ENCODE measurements around the gene SLC15A3.
"Not testable (repeated sequence)": the region's sequence is repeated elsewhere in the genome, so short reads cannot be mapped to it uniquely, and the experiment has no call there.

SLC15A3 gene

DNA sequence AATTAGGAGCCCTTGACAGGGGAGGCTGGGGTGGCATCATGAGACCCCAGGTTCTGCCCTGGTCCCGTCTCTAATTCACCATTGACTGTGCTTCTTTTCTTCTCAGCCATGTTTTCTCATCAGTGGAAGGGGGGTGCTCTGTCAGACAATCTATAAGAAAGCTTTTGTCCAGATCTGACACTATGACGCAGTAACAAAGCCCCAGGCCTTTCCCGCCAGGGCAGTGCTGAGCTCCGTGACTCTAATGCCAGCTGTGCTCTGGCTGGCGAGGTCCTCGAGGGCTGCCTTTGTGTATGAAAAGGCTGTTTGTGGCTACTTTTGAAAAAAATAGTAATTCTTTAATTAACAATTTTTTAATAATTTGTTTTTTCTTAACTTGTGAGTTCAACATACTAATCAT lies 22.8 kb upstream of the SLC15A3 start:
- no peak for DNase-seq (ENCODE audit: low read depth)

DNA sequence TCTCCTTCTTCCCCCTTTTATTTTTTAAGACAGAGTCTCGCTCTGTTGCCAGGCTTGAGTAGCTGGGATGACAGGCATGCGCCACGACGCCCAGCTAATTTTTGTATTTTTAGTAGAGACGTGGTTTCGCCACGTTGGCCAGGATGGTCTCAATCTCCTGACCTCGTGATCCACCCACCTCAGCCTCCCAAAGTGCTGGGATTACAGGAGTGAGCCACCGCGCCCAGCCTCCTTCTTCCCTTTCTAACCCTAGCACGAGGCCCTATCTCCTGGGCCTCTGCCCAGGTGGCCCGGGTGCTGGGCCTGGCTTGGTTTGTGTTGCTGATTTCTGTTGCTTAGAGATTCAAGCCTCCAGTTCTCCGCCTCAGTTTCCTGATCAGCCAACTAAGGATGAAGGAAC lies 22.3 kb upstream of the SLC15A3 start:
- DNase-seq (ENCODE audit: low read depth) = not testable (repeated sequence)

DNA sequence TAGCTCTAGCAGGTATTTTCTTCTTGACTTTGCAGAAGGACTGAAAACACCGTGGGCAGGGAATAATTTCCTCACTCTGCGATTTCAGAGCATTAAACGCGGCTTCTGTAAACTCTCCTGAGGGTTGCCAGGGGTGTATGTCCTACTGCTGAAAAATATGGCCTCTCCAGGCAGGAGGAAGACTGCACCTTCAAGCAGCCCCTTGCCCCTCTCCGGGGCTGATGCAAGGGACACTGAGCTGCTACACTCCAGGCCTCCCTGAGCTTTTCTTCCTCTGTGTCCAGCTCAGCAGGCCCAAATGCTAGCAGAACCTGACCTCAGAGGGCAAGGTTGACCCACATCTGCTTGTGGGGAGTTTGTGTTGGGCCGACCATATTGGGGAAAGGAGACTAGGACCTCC lies 21.7 kb upstream of the SLC15A3 start:
- DNase-seq (ENCODE audit: low read depth) = no peak

DNA sequence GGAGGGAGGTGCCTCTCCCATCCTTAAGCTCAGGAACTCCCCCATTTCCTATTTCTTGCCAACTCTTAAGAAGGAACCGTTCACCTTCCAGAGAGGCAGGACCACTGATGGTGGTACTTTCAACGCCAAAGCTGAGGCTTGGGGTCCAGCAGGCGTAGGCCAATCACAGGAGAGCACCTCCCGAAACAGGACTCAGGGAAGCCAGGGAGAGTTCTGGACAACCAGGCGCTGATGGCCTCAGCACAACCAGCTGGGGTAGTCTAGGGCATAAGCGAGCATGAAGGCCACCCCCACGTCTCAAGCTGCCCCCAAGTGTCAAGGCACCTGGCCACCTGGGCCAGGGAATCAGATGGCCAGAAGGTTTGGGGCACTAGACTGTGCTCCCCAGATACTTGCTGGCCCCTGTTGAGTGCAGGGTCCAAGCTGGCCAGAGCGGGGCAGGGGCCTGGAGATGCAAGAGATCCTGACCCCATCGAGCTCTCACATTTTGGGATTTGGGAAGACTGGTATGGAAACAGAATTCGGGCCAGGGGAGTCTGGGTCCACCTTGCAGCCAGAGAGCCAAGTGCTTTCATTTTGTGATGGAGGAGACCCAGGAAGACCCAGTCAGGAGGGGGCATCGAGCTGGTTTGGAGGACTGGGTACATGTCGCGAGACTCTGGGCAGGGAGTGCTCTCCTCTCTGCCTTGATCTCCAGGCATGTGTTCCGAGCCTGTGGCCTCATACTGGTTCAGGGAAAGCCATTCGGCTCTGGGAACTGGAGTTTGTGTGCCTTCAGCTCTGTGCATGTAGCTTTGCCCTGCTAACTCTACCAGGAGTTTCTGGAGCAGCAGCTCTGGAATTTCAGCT lies 20.4 kb upstream of the SLC15A3 start:
- DNase-seq (ENCODE audit: low read depth) = no peak

DNA sequence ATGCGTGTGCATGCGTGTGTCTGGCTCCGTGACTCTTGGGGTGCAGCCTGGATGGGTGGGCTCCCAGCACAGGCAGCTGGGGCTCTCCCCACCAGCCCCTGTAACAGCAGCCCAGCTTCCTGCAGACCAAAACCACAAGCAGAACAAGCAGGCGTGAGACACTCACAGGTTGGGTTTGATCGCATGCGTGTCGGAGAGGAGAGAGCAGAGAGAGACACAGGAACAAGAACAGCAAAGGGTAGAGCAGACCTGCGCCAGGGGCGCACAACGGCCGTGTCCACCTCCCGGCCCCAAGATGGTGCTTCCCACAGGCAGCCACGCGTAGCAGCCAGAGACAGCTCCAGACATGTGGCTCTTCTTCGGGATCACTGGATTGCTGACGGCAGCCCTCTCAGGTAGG lies 19.5 kb upstream of the SLC15A3 start, which contains the start of gene CD6:
Gene CD6, plus strand, starts transcription at position 161 of the 400 bp plus-strand sequence. Its CDS starts 186 bp downstream, at position 347.
- peak; percentile 56 for DNase-seq (ENCODE audit: low read depth)

DNA sequence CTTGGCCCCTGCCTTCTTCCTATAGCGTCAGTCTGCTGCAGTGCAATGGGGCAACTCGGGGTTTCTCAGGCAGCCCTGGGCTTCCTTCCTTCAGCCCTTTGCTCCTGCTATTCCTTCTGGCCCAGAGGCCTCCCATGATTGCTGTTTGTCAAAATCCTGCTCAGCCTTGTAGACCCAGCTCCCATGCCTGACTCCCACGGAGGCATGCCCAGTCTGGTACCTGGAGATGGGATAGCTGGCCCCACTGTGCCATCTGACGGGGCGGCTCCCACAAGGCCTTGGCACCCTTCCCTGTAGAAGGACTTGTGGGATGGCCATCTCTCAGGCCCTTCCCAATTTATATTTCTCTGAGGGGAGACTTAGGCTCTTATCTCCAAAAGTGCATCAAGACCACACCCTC lies 18.9 kb upstream of the SLC15A3 start:
- DNase-seq (ENCODE audit: low read depth) = no peak

DNA sequence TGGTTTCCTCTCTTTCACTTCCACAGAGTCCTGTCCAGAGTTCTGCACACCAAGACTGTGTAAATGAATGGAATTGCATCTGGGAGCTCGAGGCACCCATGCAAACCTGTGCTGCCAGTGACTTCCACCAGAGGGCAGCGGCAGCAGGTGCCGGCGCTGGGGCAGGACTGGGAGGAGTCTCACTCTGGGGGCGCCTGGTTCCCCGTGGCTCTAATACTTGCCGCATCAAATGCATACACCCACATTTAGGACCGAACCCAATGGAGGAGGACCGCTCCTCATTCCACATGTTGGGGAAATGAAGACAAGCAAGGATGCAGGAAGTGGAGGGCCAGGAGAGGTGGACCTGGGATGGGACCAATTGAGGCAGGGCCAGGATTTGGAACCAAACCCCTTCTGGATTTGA lies 18.4 kb upstream of the SLC15A3 start:
- peak; percentile 78 for DNase-seq (ENCODE audit: low read depth)

DNA sequence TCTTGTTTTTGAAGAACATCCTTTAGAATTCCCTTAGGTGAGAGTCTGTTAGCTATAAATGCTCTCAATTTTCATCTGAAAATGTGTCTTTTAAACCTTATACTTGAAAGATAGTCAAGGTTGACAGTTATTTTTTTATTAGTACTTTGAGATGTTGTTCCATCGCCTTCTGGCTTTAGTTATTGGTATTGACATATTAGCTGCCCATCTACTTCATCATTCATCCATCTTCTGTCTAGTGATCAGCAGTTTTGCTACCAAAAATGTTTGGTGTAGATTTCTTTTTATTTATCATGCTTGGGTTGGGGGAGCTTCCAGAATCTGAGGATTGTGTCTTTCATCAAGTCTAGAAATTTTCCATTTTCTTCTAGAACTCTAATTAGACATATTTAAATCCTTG lies 16.2 kb upstream of the SLC15A3 start:
- no peak for DNase-seq (ENCODE audit: low read depth)

DNA sequence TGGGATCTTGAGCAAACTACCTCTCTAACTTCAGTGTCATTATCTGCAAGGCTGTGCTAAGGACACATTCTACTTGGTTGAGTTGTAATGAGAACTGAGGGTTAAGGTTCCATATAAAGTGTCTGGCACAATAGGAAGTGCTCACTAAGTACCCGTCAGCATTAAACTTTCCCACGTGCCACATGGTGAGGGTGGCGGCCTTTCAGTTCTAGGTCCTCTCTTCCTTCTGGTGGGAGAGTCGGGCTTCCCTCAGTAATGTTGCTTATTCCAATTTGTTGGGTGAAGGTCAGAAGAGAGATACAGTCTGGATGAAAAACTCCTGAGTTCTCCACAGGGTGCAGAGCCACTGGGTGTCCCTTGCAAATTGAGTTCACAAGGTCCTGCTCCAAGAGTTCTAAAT lies 14.9 kb upstream of the SLC15A3 start:
- no peak for DNase-seq (ENCODE audit: low read depth)

DNA sequence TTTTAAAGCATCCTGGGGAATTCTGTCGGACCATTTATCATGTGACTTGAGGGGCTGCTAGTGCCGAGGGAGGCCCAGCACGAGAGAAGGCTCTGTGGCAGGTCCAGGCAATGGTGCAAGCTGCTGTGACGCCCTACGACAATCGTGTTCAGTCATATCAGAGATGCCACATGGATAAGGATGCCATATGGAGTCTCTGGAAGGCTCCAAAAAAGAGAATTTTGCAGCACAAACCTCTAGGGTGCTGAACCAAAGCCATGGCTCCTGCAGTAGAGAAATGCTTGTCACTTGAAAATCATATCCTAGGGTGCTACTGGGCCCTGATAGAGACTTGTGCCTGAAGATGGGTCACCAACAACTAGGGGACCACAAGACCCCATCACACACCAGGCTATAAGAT lies 12.8 kb upstream of the SLC15A3 start:
- DNase-seq (ENCODE audit: low read depth) = no peak

DNA sequence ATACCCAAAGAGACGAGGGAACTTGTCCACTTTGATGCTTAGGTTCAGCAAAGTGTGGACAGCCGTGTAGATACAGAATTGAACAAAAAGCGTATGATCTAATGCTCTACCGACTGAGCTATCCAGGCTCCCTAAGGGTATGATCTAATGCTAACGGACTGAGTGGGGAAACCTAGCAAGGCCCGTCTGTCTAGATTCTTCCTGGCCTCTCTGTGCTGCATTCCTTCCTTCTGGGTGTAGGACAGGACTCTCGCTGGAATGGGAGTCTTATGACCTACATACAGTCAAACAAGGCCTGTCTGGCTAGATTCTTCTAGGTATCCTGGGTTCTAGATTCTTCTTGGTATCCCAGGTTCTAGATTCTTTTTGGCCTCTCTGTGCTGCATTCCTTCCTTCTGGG lies 8.4 kb upstream of the SLC15A3 start:
- no peak for DNase-seq (ENCODE audit: low read depth)

DNA sequence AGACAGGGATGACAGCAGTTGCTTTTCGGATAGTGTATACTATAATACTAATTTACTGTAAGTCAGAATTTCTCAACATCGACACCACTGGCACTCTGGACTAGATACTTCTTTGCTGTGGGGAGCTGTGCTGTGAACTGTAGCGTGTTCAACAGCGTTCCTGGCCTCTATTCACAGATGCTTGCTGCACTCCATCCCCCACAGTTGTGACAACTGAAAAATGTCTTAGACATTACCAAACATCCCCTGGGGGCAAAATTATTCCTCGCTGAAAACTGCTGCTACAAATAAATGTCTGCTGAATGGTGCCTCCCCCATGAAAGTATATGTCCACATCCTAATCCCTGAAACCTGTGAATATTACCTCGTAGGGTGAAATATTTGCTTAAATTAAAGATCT lies 7.5 kb upstream of the SLC15A3 start:
- no peak for DNase-seq (ENCODE audit: low read depth)

DNA sequence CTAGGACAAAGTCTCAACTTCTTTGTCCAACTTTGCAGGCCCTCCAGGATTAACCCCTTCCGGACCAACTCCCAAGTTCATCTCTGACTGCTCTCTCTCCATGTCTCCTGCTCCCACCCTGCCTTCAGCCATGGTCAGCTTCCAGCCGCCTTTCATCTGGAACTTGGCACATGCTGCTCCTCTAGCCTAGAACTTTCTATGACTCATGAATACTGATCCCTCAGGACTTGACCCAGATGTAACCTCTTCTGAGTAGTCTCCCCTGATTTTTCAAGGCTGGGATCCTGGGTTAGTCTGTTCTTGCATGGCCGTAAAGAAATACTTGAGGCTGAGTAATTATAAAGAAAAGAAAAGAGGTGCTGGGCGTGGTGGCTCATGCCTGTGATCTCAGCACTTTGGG lies 5.2 kb upstream of the SLC15A3 start:
- DNase-seq (ENCODE audit: low read depth) = no peak

DNA sequence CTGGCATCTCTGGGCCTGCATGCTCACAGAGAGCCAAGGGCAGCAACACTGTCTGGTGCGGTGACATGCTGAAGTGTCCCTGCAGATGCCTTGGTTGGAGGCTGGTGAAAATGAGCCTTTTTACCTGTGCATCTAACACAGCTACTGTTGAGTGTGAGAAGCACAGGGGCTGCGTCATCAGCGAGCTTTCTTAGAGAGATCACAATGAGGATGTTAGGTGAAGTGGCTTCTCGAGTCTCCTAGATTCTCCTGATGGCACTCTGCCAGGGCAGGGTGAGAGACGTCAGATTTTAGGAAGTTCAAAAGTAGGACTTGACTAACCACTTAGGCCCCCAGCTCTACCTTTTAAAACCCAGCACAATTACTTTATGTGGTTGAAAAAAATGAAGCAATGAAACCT lies 3.6 kb upstream of the SLC15A3 start:
- no peak for DNase-seq (ENCODE audit: low read depth)

DNA sequence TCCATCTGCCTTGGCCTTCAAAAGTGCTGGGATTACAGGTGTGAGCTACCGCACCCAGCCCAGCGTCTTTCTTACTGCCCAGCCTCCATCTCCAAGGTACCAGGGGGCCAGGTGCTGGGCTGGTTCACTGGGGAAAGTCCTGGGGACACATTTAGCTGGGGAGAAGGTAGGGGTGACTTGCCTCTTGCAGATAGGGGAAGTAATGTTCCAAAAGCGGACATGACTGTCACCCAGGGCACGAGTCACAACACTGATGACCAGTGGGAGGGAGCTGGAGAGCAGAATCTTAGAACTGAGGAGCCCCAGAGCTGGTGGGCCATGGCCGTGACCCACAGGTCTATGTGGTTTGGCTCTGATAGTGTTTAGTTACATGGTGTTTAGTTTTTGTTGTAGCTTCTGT lies 2.4 kb upstream of the SLC15A3 start:
- no peak for DNase-seq (ENCODE audit: low read depth)

DNA sequence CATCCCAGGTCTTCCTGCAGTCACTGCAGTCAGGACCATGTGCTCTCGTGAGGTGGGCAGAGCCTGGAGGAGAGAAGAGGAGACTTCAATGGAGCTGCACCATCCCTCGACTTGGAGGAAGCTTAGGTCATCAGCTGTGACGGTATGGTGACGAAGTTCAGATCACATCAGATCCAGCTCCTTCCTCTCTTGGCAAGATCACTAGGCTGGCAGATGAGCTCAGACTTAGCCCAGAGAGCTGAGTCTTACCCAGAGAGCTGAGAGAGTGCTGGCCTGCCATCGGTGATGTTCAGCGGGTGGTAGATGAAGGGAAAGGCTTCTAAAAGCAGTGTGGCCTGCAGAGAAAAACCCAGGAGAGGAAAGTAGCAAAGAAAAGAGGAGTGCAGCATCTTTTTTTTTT lies 1.8 kb upstream of the SLC15A3 start:
- no peak for DNase-seq (ENCODE audit: low read depth)

DNA sequence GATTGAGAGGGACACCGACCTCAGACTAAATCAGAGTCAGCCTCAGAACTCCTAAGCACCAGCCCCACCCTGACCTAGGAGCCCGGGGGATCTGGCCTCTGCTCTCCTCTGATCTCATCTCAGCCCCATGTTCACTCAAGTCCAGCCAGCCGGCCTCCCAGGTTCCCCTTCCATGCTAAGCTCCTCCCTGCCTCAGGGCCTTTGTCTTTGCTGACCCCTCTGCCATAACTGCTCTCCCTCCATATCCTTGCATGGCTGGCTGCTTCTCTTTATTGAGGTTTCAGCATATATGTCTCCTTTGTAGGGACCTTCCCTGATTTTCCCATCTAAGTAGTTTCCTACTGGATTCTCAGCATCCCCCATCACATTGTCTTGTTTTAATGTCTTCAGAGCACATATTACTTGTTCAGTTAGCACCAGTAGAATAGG lies 780 bp upstream of the SLC15A3 start:
- DNase-seq (ENCODE audit: low read depth) = no peak

DNA sequence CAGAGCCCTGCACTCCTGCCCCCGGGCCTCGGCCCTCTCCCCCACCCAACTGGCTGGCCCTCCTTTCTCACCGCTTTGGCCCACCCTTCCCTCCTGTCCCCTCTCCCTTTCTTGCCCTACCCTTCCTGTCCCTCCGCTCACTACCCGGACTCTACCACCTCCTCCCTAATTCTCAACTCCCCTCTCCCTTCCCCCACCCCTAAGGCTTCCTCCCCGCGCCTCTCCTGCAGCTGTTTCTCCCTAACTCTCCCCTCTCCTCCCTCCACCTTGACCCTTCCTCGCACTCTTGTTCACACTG lies 421 bp downstream of the SLC15A3 start:
- DNase-seq (ENCODE audit: low read depth) = no peak

DNA sequence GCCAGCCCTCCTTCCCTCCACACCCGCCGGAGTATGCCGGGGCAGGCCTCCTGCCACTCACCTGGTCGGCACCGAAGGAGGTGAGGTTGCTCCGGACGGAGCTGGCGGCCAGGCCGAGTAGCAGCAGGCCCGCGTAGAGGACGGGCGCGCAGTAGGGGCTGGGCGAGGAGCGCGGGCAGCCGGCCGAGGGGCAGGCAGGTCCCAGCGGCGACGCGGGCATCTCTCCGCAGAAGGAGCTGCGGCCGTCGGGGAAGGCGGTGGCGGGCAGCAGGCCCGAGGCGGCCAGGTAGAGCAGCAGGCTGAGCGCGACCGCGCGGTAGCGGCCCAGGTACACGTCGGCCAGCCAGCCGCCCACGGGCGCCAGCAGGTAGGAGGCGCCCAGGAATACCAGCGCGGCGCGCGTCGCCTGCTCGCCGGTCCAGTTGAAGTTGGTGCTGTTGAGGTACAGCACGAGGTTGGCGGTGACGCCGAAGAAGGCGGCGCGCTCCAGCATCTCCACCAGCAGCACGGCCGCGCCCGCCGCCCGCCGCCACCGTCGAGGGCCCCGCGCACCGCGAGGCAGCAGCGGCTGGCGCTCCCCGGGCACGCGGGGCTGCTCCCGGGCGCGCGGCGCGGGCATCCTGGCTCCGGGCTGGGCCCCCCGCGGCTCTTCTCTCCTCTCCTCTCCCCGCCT lies 907 bp downstream of the SLC15A3 start:
- DNase-seq (ENCODE audit: low read depth) = no peak

DNA sequence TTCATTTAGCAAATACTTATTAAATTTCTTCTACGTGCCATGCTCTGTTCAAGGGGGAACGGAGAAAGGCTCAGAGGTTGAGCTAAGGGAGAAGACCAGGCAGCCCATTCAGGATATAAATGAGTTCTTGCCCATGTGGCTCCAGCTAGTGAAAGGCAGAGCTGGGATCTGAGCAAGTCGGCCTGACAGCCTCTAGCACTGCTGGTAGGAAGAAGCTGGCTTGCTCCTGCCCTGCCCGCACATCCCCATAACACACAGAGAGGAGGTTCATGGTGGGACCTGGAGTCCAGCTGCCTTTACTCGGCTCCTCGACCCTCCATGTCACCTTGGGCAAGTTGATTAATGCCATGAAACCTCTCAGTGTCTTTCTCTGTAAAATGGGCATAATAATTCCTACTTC lies 2.0 kb downstream of the SLC15A3 start:
- no peak for DNase-seq (ENCODE audit: low read depth)

DNA sequence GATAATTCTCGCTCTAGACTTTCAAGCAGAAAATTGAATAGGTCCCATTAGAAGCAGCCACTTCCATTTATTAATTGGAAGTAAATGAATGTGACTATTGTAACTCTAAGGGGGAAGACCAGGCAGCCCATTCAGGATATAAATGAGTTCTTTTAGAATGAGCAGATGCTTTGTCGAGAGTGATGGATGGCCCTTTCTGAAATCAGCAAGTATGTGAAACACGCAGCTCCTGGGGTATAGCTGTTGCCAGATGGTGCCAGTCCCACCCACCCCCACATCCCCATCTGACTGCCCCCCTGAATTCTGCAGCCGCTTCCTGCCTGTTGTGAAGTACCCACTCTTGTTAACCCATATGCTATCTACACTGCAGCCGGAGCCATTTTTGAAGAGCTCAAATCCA lies 3.7 kb downstream of the SLC15A3 start:
- no peak for DNase-seq (ENCODE audit: low read depth)

DNA sequence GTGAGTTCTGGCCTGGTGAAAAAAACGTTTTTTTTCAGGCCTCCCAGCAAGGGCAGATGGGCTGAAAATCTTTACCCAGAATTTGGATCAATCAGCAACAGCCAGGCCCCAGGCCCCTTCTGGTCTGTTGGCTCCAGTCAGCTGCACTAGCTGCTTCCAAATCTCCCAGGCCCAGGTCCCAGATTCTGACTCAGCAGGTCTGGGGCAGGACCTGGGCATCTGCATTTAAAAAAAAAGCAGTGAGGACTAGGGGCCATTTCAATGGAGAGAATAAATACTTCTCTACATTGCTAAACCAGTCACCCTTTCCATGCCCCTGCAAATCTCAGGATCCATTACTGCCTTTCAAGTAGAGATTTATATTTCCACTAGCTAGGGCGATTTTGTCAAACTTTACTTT lies 4.3 kb downstream of the SLC15A3 start:
- no peak for DNase-seq (ENCODE audit: low read depth)

DNA sequence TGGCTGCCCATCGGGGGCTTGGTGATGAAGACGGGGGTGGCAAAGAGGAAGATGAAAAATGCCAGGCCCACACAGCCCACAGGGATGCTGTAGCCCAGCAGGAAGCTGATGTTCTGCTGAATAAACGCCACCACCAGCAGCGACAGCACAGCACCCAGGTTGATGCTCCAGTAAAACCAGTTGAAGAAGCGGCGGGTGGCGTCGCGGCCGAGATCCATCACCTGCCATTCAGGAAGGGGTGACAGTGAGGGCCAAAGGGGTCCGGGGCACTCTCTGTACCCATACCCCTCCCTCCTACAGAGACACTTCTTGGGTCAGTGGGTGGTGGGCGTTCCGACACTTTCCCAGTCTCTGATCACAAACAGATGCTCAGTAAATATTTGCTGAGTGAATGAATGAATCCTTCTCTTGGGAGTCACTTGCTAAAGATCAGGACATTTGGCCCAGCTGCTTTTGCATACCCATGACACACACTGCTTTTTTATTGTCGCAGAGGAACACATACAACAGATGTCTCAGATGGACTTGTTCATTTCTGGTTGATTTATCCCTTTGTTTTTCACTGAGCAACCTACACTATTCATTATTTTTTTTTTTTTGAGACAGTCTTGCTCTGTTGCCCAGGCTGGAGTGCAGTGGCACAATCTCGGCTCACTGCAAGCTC lies 5.2 kb downstream of the SLC15A3 start:
- DNase-seq (ENCODE audit: low read depth) = no peak
